HepG2 (cell line): Measurements from ENCODE around the gene EIF2B1. TPM values are rescaled to one million over a fixed set of nuclear protein-coding genes. Genes with fewer than 3 reads are reported as not detected.

Source experiments
- CENPT ChIP-seq: sonication (generic); formaldehyde crosslinking; IDR thresholded peaks from 2 replicates; pipeline ENCODE4 v1.8.0; 2022; ENCODE audit warnings: low read depth, mild to moderate bottlenecking, moderate library complexity, missing genetic modification reagents
- GATA4 ChIP-seq: sonication (generic); IDR thresholded peaks from 2 replicates; pipeline ENCODE4 v1.6.1; 2016; ENCODE audit warnings: antibody characterized with exemption, low read depth, borderline replicate concordance
- HCFC1 ChIP-seq: fragments of 150-350 bp; IDR thresholded peaks from 2 replicates; pipeline ENCODE4 v1.6.1; 2014; ENCODE audit warnings: low read depth, low read length
- HNRNPL ChIP-seq: fragments of 200-400 bp; formaldehyde crosslinking; IDR thresholded peaks from 2 replicates; pipeline ENCODE4 v1.6.1; 2017; ENCODE audit warnings: mild to moderate bottlenecking, low read depth, low read length
- IRF2 ChIP-seq: IDR thresholded peaks from 2 replicates; pipeline ENCODE4 v1.6.1; 2018; ENCODE audit warnings: missing genetic modification reagents, missing compliant biosample characterization
- KAT8 ChIP-seq: IDR thresholded peaks from 2 replicates; pipeline ENCODE4 v1.6.1; 2016; ENCODE audit warnings: missing genetic modification reagents, missing compliant biosample characterization
- KMT2A ChIP-seq: sonication (generic); formaldehyde crosslinking; IDR thresholded peaks from 2 replicates; pipeline ENCODE4 v1.4.0; 2020; ENCODE audit warnings: missing genetic modification reagents
- MXD3 ChIP-seq: IDR thresholded peaks from 2 replicates; pipeline ENCODE4 v1.6.1; 2016; ENCODE audit warnings: mild to moderate bottlenecking, missing biosample characterization, missing genetic modification reagents
- RFXAP ChIP-seq: sonication (generic); formaldehyde crosslinking; IDR thresholded peaks from 2 replicates; pipeline ENCODE4 v1.4.0; 2020; ENCODE audit warnings: missing genetic modification reagents, borderline replicate concordance
- SETDB1 ChIP-seq: sonication (generic); formaldehyde crosslinking; IDR thresholded peaks from 2 replicates; pipeline ENCODE4 v1.5.1; 2020; ENCODE audit warnings: missing genetic modification reagents, mild to moderate bottlenecking, borderline replicate concordance
- SIX4 ChIP-seq: sonication (generic); formaldehyde crosslinking; IDR thresholded peaks from 2 replicates; pipeline ENCODE4 v1.4.0; 2020; ENCODE audit warnings: missing genetic modification reagents
- SMAD1 ChIP-seq: sonication (generic); formaldehyde crosslinking; IDR thresholded peaks from 2 replicates; pipeline ENCODE4 v1.4.0; 2020; ENCODE audit warnings: missing genetic modification reagents, low read depth, mild to moderate bottlenecking, borderline replicate concordance
- SRF ChIP-seq: IDR thresholded peaks from 2 replicates; pipeline ENCODE4 v1.6.1; 2011; ENCODE audit warnings: mild to moderate bottlenecking, low read depth, low read length, moderate library complexity
- TGIF2 ChIP-seq: IDR thresholded peaks from 2 replicates; pipeline ENCODE4 v1.6.1; 2016; ENCODE audit warnings: control low read depth, missing compliant biosample characterization
- UBTF ChIP-seq: sonication (generic); formaldehyde crosslinking; IDR thresholded peaks from 2 replicates; pipeline ENCODE4 v1.4.0; 2020; ENCODE audit warnings: mild to moderate bottlenecking, missing genetic modification reagents
- YEATS4 ChIP-seq: sonication (generic); formaldehyde crosslinking; IDR thresholded peaks from 2 replicates; pipeline ENCODE4 v1.4.0; 2020; ENCODE audit warnings: missing genetic modification reagents, borderline replicate concordance
- ZFX ChIP-seq: sonication (generic); formaldehyde crosslinking; IDR thresholded peaks from 2 replicates; pipeline ENCODE4 v1.4.0; 2020; ENCODE audit warnings: mild to moderate bottlenecking, low read depth, missing genetic modification reagents, moderate library complexity
- ZNF136 ChIP-seq: sonication (generic); formaldehyde crosslinking; IDR thresholded peaks from 2 replicates; pipeline ENCODE4 v1.8.1; 2022; ENCODE audit warnings: low read depth, mild to moderate bottlenecking, moderate library complexity, missing genetic modification reagents
- ZNF253 ChIP-seq: sonication (generic); formaldehyde crosslinking; IDR thresholded peaks from 2 replicates; pipeline ENCODE4 v1.8.0; 2022; ENCODE audit warnings: mild to moderate bottlenecking, missing genetic modification reagents, borderline replicate concordance
- ZNF335 ChIP-seq: sonication (generic); formaldehyde crosslinking; IDR thresholded peaks from 2 replicates; pipeline ENCODE4 v1.4.0; 2020; ENCODE audit warnings: missing genetic modification reagents
- ZNF414 ChIP-seq: sonication (generic); formaldehyde crosslinking; IDR thresholded peaks from 2 replicates; pipeline ENCODE4 v1.5.0; 2020; ENCODE audit warnings: missing genetic modification reagents
- ZNF468 ChIP-seq: sonication (generic); formaldehyde crosslinking; IDR thresholded peaks from 2 replicates; pipeline ENCODE4 v1.8.0; 2022; ENCODE audit warnings: mild to moderate bottlenecking, moderate library complexity, missing genetic modification reagents
- ZNF580 ChIP-seq: IDR thresholded peaks from 2 replicates; pipeline ENCODE4 v1.6.1; 2016; ENCODE audit warnings: low read depth, borderline replicate concordance
- ZNF709 ChIP-seq: sonication (generic); formaldehyde crosslinking; IDR thresholded peaks from 2 replicates; pipeline ENCODE4 v1.5.0; 2020; ENCODE audit warnings: mild to moderate bottlenecking, missing genetic modification reagents
- ZNF768 ChIP-seq: sonication (generic); formaldehyde crosslinking; IDR thresholded peaks from 2 replicates; pipeline ENCODE4 v1.4.0; 2020; ENCODE audit warnings: missing genetic modification reagents
- polyA plus RNA-seq, 8 experiments: library from polyadenylated mRNA; depleted of rRNA in 3 of 8; stranded (reverse) in 7 of 8; unstranded in 1 of 8; fragments of >200 nt; fragmentation: Illumina TruSeq in 4 of 8; extraction: Trizol in 4 of 8; gene quantifications; 2 replicates each; pipeline versions ENCODE4 v1.2.1 to v1.2.3, GENCODE V29; 2011 to 2016; ENCODE audit warnings: low read depth in 4 of 8, missing spikeins in 1 of 8, mixed read lengths in 1 of 8; ENCODE audit not compliant: insufficient read depth in 1 of 8
- total RNA-seq, 5 experiments: library from RNA; depleted of rRNA; stranded (reverse); fragments of >200 nt; fragmentation: Illumina TruSeq; extraction: Trizol; gene quantifications; 2 replicates each; pipeline ENCODE4 v1.2.3, GENCODE V29; 2016; ENCODE audit warnings: low read depth in 1 of 5
- TF ChIP-seq, protein P1 (sequence below): IDR thresholded peaks from 2 replicates; pipeline ENCODE4 v1.6.1; 2018; ENCODE audit warnings: missing genetic modification reagents, mild to moderate bottlenecking, missing compliant biosample characterization

EIF2B1 gene
- total and polyA plus RNA-seq, 2 of the 13 experiments (the other 11 are each of a cell fraction or from before 2014, with no cell fraction given), result 18.7 to 37.4 TPM

DNA sequence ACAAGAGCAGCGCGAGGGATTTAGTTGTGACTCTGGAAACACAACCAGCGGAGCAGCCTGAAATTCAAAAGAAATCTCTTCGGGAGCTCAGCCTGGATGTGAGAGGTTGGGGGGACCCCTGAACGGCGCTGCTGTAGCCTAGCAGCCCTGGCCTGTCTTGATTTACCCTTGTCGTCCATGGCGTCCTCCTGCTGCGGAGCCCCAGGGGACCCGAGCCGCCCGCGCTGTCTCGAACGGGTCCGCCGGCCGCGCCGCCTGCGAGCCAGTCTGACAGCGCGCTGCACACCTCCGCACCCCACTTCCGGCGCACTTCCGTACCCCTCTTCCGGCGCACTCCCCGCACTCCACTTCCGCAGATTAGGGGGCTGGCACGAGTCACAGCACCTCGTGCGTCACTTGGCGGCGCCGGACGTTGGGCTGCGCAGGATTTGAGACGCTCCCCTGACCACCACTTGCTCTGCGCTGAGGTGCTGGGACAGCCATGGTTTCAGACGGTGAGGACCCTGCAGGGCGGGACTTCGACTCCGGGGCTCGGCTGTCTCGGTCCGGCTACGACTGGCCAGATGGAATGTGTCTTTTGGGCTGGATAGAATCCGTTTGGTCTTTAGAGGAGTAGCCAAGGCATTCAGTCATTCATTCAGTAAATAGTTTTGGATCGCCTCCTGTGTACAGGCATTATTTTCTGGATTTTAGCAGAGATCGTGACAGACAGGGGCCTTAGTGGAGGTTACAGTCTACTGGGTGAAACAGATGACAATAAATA lies at the start of gene EIF2B1, which contains the start of gene GTF2H3 (continued):
- TF ChIP-seq ZNF335 (CRISPR knock-in tag), result peak; percentile 62; the same call in 1 of the 2 replicates
- no peak for TF ChIP-seq ZNF253 (CRISPR knock-in tag)
- TF ChIP-seq ZNF580 (CRISPR knock-in tag), result peak; percentile 94; the same call in 1 of the 2 replicates
- no peak for TF ChIP-seq HNRNPL
- peak; percentile 100 for TF ChIP-seq KAT8 (CRISPR knock-in tag)
- peak; percentile 84; the same call in 1 of the 2 replicates for TF ChIP-seq RFXAP
- no peak for TF ChIP-seq SETDB1 (CRISPR knock-in tag)
- peak; percentile 96 for TF ChIP-seq TGIF2 (CRISPR knock-in tag)
- peak; percentile 69; the same call in 1 of the 2 replicates for TF ChIP-seq ZNF768
- peak; percentile 18; the same call in 1 of the 2 replicates for TF ChIP-seq SIX4 (CRISPR knock-in tag)
- TF ChIP-seq IRF2, result peak; percentile 95
- TF ChIP-seq GATA4, result no peak; the same call in none of the 2 replicates
- peak; percentile 65; the same call in 1 of the 2 replicates for TF ChIP-seq MXD3 (CRISPR knock-in tag)
- peak; percentile 42; the same call in 1 of the 2 replicates for TF ChIP-seq CENPT (CRISPR knock-in tag)
- peak; percentile 84; the same call in 1 of the 2 replicates for TF ChIP-seq ZNF468 (CRISPR knock-in tag)
- TF ChIP-seq KMT2A, result peak; percentile 94
- TF ChIP-seq YEATS4, result peak; percentile 97
- peak; percentile 81; the same call in 1 of the 2 replicates for TF ChIP-seq SMAD1 (CRISPR knock-in tag)
- TF ChIP-seq ZNF709 (CRISPR knock-in tag), result peak; percentile 76; the same call in 1 of the 2 replicates
- TF ChIP-seq SRF, result peak; percentile 88
- TF ChIP-seq ZNF136 (CRISPR knock-in tag), result 0 out of 2 replicates have a peak, but pooled peaks have one; percentile 70
- TF ChIP-seq UBTF, result peak; percentile 94
- TF ChIP-seq ZFX (CRISPR knock-in tag), result peak; percentile 85
- peak; percentile 97 for TF ChIP-seq ZNF414
- TF ChIP-seq, protein P1, sequence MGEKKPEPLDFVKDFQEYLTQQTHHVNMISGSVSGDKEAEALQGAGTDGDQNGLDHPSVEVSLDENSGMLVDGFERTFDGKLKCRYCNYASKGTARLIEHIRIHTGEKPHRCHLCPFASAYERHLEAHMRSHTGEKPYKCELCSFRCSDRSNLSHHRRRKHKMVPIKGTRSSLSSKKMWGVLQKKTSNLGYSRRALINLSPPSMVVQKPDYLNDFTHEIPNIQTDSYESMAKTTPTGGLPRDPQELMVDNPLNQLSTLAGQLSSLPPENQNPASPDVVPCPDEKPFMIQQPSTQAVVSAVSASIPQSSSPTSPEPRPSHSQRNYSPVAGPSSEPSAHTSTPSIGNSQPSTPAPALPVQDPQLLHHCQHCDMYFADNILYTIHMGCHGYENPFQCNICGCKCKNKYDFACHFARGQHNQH (CRISPR knock-in tag), result peak; percentile 95
- TF ChIP-seq HCFC1, result peak; percentile 95
